ENCODE results near the gene ANGPT4. TPM values are rescaled to one million over a fixed set of nuclear protein-coding genes. Genes with fewer than 3 reads are reported as not detected.

ANGPT4 gene
- total and polyA plus RNA-seq, 8 donors = 0.05 to 1.8 (median 0.18) TPM; not detected in 4

DNA sequence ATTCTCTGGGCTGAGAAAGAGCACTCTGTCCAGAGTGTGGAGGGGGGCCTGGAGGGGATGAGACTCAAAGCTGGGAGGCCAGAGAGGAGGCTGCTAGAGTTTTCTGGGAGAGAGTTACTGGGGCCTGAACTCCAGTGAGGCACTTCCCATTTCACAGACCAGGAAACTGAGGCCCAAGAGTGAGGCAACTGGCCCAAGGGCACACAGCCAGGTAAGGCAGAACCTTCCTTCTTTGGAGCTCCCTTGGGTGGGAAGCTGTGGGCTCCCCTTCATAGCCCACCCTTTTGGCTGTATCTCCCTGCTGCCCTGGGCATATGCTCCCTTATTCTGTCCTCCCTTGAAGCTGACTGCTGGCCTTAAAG is 34.4 kb downstream of the ANGPT4 start:
- H3K27me3 ChIP-seq = peaks cover 0 to 37% (median 6%) of the 10 kb centered on the region in 3 donors
- H3K9me3 ChIP-seq = no peaks in the 10 kb centered on the region
- H3K4me1 ChIP-seq = peaks cover 0 to 10% (median 6%) of the 10 kb centered on the region in 4 donors
- intact Hi-C loops (cut with DNase I; ENCODE audit: low total_unique reads) = no loop called here
- DNase-seq = no peak
- TF ChIP-seq, protein P1, sequence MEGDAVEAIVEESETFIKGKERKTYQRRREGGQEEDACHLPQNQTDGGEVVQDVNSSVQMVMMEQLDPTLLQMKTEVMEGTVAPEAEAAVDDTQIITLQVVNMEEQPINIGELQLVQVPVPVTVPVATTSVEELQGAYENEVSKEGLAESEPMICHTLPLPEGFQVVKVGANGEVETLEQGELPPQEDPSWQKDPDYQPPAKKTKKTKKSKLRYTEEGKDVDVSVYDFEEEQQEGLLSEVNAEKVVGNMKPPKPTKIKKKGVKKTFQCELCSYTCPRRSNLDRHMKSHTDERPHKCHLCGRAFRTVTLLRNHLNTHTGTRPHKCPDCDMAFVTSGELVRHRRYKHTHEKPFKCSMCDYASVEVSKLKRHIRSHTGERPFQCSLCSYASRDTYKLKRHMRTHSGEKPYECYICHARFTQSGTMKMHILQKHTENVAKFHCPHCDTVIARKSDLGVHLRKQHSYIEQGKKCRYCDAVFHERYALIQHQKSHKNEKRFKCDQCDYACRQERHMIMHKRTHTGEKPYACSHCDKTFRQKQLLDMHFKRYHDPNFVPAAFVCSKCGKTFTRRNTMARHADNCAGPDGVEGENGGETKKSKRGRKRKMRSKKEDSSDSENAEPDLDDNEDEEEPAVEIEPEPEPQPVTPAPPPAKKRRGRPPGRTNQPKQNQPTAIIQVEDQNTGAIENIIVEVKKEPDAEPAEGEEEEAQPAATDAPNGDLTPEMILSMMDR (IDR thresholded peaks at IDR 0.05) = no peak
- H3K27ac ChIP-seq = no peak overlapping the region
- no peaks in the 10 kb centered on the region for H3K36me3 ChIP-seq
- H3K4me3 ChIP-seq = no peak overlapping the region

DNA sequence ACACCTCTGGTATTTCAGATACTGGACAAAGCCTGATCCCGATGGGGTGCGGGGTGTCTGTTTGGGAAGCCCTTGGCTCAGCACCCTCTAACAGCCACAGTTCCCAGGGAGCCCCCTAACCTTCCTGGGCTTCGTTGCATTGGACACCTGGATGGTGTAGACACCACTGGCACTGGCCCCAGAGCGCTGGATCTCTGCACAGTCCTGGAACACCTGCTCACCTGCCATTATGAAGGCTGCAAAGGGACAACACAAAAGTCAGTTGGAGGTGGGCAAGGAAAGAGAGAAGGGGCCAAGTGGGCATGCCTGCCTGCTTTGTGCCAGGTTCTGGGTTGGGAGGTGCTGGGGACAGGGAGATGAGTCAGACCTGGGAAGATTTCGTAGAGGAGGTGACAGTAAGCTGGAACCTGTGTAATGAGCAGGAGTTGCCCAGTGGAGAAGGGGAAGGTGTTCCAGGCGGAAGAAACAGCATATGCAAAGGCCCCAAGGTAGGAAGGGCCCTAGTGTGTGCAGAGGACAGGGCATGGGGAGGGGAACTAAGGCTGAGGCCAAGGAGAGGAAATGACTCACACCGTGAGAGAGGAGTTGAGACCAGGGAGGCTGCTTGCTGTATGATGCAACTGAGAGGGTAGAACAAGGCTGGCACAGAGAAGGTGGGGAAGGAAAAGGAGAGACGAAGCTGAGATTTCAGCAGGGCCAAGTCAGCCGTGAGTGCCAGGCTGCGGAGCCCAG is 34.9 kb downstream of the ANGPT4 start:
- Histone ChIP-seq H3K4me1 (peaks cover 0 to 10% (median 6%) of the 10 kb centered on the region in 4 donors), H3K9me3 (no peaks in the 10 kb centered on the region), H3K36me3 (no peaks in the 10 kb centered on the region), H3K27ac (no peak overlapping the region), H3K27me3 (peaks cover 0 to 37% (median 6%) of the 10 kb centered on the region in 3 donors), H3K4me3 (no peak overlapping the region)
- DNase-seq = no peak
- intact Hi-C loops (cut with DNase I; ENCODE audit: low total_unique reads) = no loop called here
- 66 to 71% (median 68%) methylated on average over 10 of the region's 10 CpGs for WGBS, 5 donors
- TF ChIP-seq EP300 (IDR thresholded peaks at IDR 0.05) = no peak
- TF ChIP-seq, protein P1 (IDR thresholded peaks at IDR 0.05) = no peak
- no peak for TF ChIP-seq POLR2AphosphoS5 (IDR thresholded peaks at IDR 0.05)
- TF ChIP-seq POLR2A (IDR thresholded peaks at IDR 0.05) = no peak

DNA sequence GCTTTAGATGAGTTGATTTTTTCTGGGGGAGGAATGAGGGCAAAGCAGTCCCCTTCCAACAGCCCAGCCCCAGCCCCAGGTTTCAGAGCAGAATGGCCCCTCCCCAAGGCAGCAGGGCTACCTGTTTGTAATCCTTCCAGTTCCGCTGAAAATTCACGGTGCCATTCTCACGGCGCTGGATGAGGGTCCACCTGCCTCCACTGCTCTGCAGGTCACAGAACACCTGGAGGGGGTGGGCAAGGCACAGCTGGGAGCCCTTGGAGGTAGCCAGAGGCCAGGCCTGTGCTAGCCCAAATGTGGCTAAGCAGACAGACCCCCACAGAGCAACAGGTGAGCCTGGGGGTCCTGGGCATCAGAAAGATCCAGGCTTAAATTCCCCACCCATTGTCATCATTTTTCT is 36.5 kb downstream of the ANGPT4 start:
- Histone ChIP-seq H3K27me3 (peaks cover 0 to 25% (median 0%) of the 10 kb centered on the region in 3 donors), H3K4me3 (no peak overlapping the region), H3K36me3 (no peaks in the 10 kb centered on the region), H3K4me1 (peaks cover 0 to 3% (median under 1%) of the 10 kb centered on the region in 4 donors), H3K27ac (no peak overlapping the region), H3K9me3 (no peaks in the 10 kb centered on the region)
- WGBS, 5 donors = 54 to 83% (median 60%) methylated on average over 4 of the region's 4 CpGs
- DNase-seq = no peak
- intact Hi-C loops (cut with DNase I; ENCODE audit: low total_unique reads) = no loop called here
- TF ChIP-seq EP300 (IDR thresholded peaks at IDR 0.05) (no peak), POLR2AphosphoS5 (IDR thresholded peaks at IDR 0.05) (no peak), POLR2A (IDR thresholded peaks at IDR 0.05) (no peak)
- TF ChIP-seq, protein P1 (IDR thresholded peaks at IDR 0.05) = no peak

DNA sequence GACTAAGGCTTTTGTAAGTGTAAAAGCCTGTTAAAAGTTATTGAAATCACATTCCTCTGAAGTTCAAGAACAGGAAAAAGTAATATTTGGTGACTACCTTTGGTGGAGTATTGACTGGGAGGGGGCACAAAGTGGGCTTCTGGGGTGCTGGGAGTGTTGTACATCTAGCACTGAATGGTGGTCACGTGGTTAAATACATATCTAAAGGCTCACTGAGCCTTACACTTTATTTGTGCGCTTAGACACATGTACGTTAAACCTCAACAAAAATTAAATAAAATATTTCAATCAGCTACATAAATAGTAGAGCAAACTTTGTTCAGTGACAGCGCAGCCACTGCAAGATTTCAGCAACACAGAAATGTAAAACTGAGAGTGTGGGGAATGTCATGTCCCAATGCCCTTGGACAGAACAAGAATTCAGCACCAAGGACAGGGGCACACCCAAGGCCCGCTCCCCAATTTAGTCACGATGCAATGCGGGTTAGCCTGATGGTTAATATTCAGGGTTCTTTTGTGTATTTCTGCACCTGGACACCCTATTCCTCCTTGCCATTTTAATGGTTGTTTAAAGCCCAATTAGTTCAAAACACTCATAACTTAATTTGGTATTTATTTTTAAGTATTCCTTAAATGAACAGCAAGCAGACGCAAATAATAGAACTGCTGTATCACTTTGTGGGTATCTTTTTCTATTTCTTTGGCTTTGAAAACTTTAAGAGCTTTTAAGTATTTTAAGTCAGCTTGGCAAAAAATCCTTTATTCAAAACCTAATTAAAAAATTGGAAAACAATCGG is 37.4 kb downstream of the ANGPT4 start:
- intact Hi-C loops (cut with DNase I; ENCODE audit: low total_unique reads) = no loop called here
- WGBS, 5 donors = 51 to 55% (median 53%) methylated on average over 9 of the region's 9 CpGs
- Histone ChIP-seq H3K9me3 (no peaks in the 10 kb centered on the region), H3K36me3 (no peaks in the 10 kb centered on the region), H3K27me3 (peaks cover 0 to 24% (median 0%) of the 10 kb centered on the region in 3 donors), H3K27ac (no peak overlapping the region), H3K4me3 (no peak overlapping the region), H3K4me1 (no peaks in the 10 kb centered on the region)
- TF ChIP-seq, protein P1 (IDR thresholded peaks at IDR 0.05) = no peak
- no peak for TF ChIP-seq EP300 (IDR thresholded peaks at IDR 0.05)
- no peak for TF ChIP-seq POLR2AphosphoS5 (IDR thresholded peaks at IDR 0.05)
- no peak for TF ChIP-seq POLR2A (IDR thresholded peaks at IDR 0.05)
- DNase-seq = peak in 1 of 2 donors; percentile 68

All from stomach (tissue), 9 donors.